NCI-H1417 treated with DMSO at 0.1 percent for 48 hours (cell line): ENCODE results near the gene ABCC8.

ENCODE experiments used
- DNase-seq: peaks from one replicate; lab custom pipeline; 2025; lab: John Stamatoyannopoulos, UW

The ABCC8 gene

DNA sequence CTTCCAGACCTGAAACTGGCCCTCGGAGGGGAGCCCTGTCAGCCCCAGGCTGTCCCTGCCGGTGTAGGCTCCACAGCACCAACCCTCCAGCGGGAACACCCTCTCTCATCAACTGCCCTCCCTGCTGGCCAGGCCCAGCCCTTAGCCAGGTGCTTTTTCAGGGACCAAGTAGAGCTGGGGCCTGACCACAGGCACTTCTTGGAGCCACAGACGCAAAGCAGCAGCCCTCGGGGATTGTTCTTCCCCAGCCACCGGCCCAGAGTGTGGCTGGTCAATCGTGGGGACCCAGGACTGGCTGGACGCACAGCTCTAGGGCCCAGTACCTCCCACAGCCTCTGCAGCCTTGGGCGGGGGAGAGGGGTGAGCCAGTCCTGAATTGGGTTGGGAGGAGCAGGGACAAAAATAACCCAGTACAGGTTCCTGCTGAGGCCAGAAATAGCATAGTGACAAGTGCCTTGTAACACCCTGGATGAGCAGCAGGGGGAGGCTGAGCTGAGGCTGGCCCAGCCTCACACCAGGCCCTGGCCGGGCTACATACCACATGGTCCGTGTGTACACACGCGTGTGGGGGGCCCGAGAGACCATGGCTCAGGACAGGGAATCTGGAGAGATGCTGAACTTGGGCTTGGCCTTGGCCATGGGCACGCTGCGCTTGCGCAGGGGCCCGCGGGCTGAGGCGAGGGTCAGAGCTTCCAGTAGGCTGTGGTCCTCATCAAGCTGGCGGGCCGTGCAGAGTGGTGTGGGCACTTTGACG lies 90.1 kb downstream of the ABCC8 start:
- DNase-seq, result no peak

DNA sequence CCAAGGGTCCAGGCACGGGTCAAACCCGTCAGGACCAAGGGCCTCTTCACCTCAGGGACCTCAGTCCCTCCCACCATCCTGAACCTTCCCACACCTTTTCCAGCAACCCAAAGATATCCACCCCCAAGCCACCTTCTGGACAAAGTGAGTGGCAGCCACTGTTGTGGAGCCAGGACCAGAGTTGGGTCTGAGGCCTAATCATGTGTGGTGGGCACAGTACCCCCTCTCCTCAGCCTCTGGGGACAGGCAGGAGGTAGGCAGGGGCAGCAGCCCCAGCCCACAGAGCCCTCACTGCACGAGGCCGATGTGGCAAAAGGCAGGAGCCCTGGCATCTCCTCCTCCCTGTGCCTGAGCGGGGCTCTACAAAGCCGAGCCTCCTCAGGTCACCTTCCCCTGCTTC lies 90.7 kb downstream of the ABCC8 start:
- DNase-seq, result no peak

DNA sequence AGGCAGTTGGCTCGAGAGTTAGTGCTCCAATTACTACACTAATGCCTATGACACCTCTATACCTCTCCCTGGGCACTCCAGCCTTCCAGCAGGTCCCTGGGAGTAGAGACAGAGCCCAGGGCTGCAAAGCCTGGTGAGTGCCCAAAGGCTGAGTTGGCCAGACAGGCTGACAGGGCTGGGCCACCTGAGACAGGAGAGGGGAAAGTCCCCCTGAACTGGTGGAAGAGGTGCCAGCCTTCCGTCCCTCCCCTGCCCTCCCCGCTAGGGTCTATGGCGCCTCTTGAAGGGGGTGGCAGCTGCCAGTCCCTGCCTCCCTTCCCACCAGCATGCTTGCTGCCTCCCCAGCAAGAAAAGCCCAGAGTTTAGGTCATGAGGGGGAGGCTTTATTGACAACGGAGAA lies 91.2 kb downstream of the ABCC8 start:
- no peak for DNase-seq

DNA sequence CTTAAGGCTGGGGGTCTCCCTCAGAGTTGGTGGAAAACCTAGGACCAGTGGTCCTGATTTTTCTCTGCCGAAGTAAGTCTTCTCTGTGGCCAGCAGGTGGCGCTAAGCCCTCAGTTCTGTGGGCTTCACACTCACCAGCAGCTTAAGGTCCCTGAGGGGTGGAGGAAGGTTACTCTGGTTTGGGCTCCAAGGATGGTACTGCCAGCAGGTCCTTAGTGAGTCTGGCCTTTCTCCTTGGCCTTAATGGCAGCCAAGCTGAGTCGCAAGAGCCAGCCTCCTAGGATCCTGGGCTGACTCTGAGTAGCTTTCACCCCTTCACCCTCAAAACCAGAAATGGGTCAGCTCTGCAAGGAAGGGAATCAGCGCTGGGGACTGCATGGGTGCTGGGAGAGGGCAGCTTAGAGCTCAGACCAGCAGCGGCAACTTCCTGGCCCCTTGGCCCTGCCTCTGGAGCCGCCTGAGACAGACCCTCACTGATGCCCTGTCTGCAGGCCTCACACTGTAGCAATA lies 92.6 kb downstream of the ABCC8 start:
- DNase-seq, result peak; percentile 39

DNA sequence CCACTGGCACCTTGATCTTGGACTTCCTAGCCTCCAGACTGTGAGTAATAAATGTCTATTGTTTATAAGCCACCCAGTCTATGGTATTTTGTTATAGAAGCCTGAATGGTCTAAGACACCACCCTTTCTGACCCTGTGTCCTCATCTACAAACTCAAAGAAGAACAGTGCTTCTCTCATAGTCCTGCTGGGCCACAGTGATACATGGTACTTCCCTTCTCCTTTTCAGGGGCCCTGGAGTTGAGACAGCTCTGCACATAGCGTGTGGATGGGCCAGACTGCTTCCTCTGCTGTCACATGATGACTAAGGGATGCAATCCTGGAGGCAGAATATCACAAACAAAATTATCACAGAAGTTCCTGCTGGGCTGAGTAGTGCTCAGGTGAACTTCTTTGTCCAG lies 93.2 kb downstream of the ABCC8 start:
- DNase-seq, result no peak

DNA sequence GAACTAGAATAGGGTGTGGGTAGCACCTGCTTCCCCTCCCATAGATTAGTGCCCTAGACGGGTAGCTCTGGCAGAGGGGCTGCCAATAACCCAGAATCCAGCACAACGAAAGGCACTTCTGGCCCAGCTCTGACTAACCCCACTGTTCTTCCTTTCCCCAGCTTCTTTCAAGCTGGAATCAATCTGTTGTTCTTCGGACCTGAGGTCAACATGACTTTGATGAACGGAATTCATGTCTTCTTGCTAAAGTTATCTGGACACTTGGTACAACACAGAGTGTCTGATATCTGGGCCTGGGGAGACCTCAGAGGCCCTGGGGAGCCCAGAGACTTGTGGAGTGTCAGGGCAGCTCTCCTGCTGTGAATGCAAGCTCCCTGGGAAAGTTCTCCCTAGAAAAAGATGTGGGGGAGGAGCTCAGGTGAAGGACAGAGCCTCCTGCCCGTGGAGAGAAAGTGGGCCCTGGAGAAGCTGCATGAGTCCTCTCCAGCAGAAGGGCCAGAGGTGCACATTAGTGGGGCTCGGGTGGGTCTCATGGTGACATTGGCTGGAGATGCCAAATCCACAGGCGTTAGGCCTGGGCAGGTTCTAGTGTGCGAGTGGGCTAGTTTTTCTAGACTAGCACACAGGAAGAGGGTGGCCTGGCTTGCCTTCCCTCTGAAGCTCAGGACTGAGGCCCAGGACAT lies 94.5 kb downstream of the ABCC8 start:
- DNase-seq, result no peak

DNA sequence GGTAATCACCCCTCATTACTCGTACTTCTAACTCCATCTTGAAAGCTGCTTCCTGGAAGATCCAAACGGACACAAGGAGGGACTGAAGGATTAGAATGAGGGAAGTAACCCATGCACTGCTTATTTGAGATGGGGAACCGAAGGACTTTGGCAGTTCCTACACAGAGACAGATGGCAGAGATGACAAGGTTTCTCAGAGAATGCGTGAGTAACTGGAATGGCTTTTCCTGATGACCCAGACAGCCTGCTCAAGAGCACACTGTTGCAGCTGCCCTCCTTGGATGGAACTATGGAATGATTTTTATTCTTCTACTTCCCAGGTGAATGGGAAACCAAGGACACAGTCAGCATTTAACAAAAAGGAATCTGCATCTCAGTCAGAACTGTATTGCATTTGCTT lies 95.5 kb downstream of the ABCC8 start:
- no peak for DNase-seq

DNA sequence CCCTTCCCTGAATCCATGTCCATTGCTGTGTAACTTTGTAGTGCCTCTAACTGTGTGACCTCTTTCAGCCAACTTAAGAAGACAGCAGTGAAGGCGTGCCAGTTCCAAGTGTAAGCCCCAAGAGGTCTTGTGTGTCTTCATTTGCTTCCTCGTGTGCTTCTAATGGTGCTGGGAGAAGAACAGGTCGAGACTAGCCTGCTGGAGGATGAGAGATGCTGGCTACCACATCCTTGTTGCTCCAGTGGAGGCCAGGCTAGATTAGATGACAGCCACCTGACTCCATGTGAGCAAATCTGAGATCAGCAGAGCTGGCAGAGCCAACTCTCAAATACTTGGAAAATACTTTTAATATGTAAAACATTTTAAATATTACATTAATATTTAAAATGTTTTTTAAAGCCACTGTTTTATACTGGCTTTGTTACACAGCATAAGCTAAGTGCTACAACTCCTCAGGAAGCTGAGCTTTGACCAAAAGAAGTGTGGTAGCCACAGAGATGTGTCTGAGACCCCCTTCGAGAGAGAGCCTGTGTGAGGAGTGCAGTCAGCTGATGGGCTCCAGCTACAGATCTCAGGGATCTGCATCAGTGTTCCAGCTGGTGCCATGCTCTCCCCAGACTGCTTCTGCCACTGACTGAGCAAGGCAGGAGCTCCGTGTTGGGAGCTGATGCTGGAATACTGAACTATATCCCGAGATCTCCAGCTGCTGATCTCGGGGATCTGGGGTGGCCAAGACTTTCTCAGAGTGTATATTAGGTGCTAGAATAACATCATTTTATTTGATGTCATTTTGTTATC lies 97.1 kb downstream of the ABCC8 start:
- DNase-seq, result no peak

DNA sequence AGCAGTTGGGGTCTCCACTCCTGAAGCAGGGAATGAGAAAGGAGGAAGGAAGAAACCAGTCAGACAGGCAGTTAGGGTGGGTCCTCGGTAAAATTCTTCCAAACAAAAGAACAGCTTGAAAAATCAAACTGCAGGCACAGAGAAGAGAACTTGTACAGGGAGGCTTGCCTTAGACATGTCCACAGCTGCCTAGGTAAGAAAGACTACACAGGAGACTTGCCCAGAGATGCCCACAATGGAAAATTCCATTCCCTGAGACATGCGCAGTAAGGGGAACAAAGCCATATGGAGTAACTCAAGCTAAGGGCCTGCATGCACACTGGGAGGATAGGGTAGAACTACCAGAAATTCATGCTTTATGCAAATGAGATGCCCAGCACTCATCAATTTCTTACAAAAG lies 98.0 kb downstream of the ABCC8 start:
- DNase-seq, result no peak

DNA sequence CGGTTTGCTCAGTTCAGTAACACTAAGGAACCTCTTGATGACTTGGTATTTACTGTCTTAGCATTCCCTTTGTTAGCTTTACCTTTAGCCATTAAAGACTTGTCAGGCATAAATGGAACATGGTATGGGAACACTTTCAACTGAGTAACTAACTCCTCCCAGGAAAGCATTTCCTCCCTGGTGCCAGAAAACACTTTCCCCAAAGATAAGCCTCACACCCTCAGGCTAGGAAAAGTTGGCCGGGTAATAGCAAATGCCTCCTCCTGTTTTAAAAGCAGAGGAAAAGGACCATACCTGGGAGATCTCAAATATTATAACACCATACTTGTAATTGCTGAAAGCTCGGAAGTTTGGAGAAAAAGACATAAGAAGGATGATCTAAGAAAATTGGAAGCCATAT lies 100.2 kb downstream of the ABCC8 start:
- no peak for DNase-seq

DNA sequence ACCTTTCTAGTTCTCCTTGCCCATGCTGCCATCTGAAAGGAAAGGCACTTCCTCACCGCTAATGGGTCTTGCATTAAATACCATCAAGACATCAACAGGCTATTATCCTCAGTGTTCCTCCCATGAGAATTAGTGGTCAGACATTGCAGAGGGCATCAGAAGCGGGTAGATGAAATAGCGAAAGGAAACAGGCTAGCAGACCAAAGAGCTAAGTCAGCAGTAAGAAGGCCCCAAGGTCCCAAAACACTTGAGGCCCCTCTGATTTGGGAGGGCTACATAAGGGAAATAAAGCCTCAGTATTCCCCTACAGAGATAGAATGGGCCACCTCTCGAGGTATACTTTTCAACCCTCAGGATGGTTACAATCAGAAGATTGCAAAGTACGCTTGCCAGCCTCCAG lies 101.1 kb downstream of the ABCC8 start:
- no peak for DNase-seq

DNA sequence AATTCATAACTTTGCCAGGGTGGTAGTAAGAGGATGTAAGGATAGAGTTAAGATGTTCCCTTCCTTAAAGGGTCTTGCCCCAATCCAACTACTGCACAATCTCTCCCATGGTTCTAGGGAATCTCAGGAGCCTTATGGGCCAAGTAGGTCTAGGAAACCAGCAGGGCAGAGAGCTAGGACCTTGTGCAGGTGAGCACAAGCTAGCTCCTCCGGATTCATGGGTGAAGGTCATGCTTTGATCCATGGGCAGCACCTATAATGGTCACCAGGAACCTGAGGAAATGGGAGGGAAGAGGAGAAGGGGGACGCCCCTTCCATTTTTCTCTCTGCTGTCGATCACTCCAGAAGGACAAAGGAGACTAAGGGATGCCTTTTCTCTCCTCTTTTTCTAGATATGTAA lies 105.0 kb downstream of the ABCC8 start:
- DNase-seq, result no peak

DNA sequence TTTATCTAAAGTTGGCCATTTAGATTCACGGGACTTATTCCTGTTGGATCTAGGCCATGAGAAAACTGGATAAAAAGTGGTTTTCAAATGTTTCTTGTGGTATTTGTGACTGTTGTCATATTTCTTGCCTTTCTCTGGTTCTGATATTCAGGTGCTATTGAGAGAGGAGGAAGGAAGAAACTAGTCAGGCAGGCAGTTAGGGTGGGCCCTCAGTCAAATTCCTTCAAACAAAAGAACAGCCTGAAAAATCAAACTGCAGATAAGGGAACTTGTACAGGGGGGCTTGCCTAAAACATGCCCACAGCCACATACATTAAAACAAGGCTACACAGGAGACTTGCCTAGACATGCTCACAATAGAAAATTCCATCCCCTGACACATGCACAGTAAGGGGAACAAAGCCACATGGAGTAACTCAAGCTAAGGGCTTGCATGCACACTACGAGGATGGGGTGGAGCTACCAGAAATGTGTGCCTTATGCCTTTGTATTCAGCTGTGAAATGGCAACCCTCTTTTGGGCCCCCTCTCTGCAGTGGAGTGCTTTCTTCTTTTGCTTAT lies 106.9 kb downstream of the ABCC8 start:
- DNase-seq, result no peak

DNA sequence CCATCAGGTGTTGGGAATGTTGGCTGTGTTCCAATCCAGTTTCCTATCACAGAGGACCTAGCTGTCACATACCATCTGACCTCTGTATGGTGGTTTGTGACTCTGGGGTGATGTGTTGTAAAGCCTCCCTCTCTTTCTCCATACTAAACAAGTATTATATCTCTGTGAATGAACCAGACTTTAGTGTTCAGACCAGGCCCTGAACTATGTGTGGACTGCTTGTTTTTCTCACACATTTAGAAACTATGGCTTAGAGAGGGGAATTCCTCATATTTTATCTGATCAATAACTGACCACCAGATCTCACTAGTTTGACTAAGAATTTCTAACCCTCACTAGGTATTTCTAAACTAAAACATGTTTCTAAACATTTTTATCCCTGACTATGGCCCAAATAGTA lies 107.6 kb downstream of the ABCC8 start:
- DNase-seq, result no peak

DNA sequence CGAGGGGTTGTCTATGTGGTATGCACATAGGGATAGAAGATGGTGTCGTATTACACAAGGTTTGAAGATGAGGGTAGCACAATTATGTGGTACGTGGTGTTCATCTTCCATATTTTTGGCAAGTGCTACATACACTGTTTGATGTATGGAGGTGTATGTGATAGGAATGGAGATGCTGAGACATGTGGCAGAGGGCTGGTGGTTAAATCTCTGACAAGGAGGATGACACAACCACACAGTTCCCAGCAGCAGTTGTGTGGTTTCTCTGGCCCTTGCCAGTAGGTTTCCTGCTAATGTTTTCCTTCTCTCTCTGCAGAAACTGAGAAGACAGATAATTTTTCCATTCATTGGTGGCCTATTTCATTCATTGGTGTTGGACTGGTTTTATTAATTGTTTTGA lies 108.1 kb downstream of the ABCC8 start:
- no peak for DNase-seq

DNA sequence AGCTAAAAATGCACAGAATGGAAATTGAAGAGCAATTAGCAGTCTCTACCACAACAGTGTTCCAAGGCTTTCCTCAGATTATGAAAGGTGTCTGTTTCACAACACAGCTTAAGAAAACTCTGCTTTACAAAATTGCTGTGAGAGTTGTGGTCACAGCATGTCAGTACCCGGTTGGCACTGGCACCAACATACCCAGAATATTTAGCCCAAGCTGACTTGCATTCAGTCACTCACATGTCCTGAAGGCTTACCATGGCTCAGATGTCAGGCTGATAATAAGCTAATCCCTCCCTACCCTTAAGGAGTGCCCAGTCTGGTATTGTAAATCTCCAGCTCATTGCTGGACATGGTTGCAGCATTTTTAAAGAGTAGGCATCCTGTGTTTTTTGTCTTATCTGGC lies 110.2 kb downstream of the ABCC8 start:
- DNase-seq, result no peak

DNA sequence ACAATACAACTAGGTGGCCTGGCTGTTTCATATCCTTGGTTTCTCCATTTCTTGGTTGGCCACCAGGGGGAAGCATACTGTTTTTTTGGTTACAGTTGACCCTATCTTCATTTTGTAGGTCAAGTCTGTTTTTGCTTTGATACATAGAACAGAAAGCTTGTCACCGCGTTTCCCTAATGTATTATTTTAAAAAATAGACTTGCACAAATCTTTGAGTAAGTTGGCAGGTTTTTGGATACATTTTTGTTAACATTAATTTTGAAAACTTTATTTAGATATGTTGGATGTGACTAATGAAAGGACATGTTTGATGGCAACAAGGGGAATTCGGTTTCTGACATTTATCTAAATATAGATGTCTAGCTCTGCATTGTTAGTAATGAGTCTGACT lies 122.0 kb downstream of the ABCC8 start:
- peak; percentile 33 for DNase-seq

DNA sequence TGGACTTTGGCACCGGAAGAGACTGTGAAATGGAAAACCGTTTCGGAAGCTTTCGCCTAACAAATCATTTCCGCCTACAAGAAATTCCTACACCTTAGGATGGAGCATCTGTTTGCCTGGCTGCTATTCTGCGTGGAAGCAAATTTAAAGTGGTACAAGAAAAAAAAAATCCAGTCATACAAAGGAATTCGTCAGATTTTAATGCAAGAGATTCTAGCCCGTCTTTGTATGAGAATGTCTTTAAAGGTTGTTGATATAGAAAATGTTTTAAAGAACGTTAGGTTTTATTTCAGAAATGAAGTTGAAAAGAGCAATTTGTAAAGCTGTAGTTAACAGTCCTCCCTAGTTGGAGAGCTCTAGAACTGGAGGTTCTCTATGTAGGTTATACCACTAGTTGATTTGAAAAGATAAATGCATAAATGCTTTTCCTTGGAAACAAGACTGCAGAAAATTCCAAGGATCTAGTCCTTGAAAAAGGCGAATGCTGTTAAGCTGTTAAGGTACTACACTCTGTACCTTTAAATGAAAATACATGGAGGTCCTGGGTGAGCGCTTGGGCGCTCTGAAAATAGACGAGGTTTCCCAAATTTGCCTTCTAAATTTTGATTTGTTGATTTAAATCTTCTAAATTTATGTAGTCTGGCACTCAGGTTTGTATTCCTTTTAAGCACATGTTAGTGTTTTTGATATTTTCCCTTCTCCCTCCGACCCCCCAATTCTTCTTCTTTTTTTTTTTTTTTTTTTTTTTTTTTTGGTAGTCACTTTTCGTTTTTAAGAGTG lies 122.6 kb downstream of the ABCC8 start:
- DNase-seq, result no peak

DNA sequence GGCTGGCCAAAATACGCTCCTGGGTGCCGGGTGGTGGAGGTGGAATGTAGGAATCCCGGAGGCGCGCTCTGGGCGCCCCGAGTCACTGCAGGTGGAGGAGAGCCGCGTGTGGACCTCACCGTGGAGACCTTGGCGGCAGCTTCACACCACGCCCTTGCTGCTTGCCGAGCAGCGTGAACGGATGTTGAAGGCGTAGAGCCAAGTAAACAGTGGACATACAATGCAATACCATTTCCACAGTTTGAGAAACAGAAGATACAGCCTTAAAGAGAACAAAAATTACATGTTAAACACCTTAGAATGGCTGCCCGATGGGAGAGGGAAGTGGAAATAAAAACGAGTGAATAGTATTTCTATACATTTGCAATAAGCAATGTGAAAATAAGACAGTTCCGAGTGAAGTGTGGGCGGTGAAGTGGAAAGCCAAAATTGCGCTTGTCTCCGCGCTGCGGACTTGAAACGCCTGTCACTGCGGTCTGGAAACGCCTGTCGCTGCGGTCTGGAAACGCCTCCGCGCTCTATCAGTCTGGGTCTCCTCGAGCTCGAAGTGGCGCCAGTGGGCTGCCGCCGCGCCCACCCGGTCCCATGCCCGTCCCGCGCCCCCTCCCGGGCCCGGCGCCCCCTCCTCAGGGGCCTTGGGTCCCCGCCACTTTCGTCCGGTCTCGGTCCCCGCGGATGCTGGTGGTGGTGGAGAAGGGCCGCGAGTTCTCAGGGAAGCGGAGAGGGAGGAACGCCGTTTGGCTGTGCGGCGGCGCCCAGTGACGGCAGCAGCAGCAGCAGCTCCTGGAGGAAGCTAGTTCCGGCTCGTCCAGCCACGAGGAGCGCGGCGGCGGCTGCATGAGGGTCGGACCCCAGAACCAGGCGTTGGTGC lies 123.5 kb downstream of the ABCC8 start:
- no peak for DNase-seq

DNA sequence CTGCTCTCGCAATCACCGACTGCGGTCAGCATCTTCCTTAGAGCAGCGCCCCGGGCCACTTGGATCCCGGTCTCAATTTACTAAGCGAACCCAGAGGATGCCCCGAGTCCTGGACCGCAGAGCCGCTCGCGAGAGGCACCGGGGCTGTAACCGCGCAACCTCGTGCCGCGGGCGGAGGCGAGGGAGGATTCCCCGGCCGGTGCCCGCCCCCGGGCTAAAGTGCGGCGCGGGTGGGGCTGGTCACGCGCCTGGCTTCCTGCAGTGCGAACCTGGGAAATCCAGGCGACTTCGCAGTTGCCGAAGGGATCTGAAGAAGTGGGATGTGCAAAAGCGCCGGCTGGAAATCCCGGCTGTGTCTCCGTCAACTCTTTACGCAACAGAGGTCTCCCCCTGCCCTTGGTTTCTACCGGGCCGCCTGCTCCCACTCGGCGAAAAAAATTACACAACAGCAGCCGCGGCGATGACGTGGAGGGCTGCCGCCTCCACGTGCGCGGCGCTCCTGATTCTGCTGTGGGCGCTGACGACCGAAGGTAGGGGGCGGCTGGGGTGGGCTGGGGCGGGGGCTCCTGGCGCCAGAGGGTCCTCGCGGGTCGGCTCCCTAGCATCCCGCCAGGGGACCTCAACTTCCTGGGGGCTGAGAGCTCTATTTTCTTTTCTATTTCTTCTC lies 125.0 kb downstream of the ABCC8 start, which contains the start of gene NCR3LG1:
TSS of gene NCR3LG1 (plus strand) at position 291 of the 667 bp plus-strand sequence. CDS start at position 461, 170 bp downstream.
- DNase-seq, result no peak
